GM13977 (cell line): ENCODE measurements around the gene KEAP1.
A peak's percentile ranks its signal among the peaks of the same experiment; 100 is the strongest.
"Not testable (repeated sequence)": the region's sequence is repeated elsewhere in the genome, so short reads cannot be mapped to it uniquely, and the experiment has no call there.

Source experiments
- DNase-seq: peaks from one replicate; pipeline ENCODE4 v3.0.0; 2012; ENCODE audit warnings: low spot score
- CTCF ChIP-seq: IDR thresholded peaks from 2 replicates; pipeline ENCODE4 v1.5.1; 2012; ENCODE audit warnings: mild to moderate bottlenecking, control low read depth; ENCODE audit not compliant: insufficient read depth; ENCODE audit errors: extremely low read depth, missing control alignments
- in situ Hi-C: fragments of 300-500 bp; cut with MboI; formaldehyde crosslinking; loops from one replicate; pipeline ENCODE4 v1.12.0; 2022; ENCODE audit warnings: low sequenced_read_pairs, low pct_unique_long_range_greater_than_20kb, mixed read lengths, inconsistent platforms; ENCODE audit not compliant: unreplicated experiment

Gene KEAP1

GRCh38 chr19:10538204-10538983, 35.2 kb upstream of the KEAP1 start:
- TF ChIP-seq CTCF = no peak
- in situ Hi-C loops = no loop called here
- peak; percentile 10 for DNase-seq

- no peak for DNase-seq
- TF ChIP-seq CTCF = no peak
- in situ Hi-C loops = no loop called here
These were observed 34.5 kb upstream of the KEAP1 start for GRCh38 chr19:10537668-10538067.

- DNase-seq = no peak
- in situ Hi-C loops = no loop called here
- no peak for TF ChIP-seq CTCF
These were observed 32.5 kb upstream of the KEAP1 start for GRCh38 chr19:10535613-10536012.

GRCh38 chr19:10533646-10534386, 30.7 kb upstream of the KEAP1 start:
- no peak for TF ChIP-seq CTCF
- in situ Hi-C loops = no loop called here
- no peak for DNase-seq

- no peak for DNase-seq
- TF ChIP-seq CTCF = no peak
- in situ Hi-C loops = no loop called here
These were observed 29.3 kb upstream of the KEAP1 start for GRCh38 chr19:10532457-10532856.

- DNase-seq, in situ Hi-C loops: not testable (repeated sequence)
These were observed 23.7 kb upstream of the KEAP1 start for GRCh38 chr19:10526887-10527286.

GRCh38 chr19:10525636-10526035, 22.5 kb upstream of the KEAP1 start:
- in situ Hi-C loops = no loop called here
- DNase-seq = no peak

More at GRCh38 chr19:10525636-10526035, 22.5 kb upstream of the KEAP1 start:
- TF ChIP-seq CTCF = no peak
